GM21390 (cell line): ENCODE measurements around the gene LILRA5.
"Not testable (repeated sequence)": the region's sequence is repeated elsewhere in the genome, so short reads cannot be mapped to it uniquely, and the experiment has no call there.

Experiments used
- ATAC-seq: cut with Tn5 transposase; IDR thresholded peaks from one replicate; pipeline ENCODE4 v1.9.1; 2021; ENCODE audit not compliant: unreplicated experiment

LILRA5 gene

GRCh38 chr19:54307389-54308020 is 5.5 kb downstream of the LILRA5 start:
- ATAC-seq = no peak

- ATAC-seq = no peak
These were observed 7.8 kb downstream of the LILRA5 start for GRCh38 chr19:54305141-54305540.

DNA sequence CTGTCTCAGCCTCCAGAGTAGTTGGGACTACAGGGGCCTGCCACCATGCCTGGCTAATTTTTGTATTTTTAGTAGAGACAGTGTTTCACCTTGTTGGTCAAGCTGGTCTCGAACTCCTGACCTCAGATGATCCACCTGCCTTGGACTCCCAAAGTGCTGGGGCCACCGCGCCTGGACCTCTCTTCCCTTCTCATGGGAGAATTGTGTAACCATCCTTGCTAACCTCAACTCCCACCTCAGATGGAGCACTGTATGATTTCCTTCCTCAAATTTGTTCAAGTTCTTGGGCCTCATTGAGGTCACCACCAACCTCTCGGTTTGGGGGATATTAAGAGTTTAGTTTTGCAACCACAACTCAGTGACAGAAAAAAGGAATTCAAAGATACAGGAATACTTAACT is 10.7 kb downstream of the LILRA5 start:
- no peak for ATAC-seq

DNA sequence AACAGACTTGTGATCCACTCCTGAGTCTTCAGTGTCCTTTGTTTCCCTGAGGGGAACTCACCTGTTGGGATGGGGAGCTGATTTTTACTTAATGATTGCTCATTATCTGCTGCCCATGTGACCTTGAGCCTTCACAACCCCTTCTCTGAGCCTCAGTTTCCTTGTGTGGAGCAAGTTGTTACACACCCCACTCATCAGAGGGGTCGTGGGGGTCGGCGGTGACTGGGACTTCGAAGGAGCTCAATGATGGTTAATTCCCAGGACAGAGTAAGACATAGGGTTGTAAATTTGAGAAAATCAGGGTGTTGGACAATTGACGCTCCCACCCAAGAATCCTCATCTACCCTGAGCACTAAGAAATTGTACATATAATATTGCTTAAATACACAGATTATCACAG is 13.5 kb downstream of the LILRA5 start:
- ATAC-seq = no peak

DNA sequence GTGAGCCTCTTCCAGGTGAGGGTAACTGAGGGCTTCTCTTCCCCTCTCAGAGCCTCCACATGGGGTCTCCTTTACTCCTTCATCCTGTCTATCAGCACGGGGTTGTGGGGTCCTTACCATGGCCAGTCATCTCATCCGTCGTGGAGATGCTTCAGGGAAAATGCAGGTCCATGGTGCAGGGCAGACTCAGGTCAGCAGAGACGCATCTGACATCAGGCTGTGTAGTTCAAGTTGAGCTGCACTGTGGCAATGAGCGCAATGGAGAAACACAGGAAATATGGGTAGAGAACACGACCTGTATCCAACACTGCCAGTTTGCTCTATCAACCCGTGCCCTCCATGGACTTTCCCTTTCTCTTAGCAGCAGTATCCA is 13.9 kb downstream of the LILRA5 start:
- no peak for ATAC-seq

DNA sequence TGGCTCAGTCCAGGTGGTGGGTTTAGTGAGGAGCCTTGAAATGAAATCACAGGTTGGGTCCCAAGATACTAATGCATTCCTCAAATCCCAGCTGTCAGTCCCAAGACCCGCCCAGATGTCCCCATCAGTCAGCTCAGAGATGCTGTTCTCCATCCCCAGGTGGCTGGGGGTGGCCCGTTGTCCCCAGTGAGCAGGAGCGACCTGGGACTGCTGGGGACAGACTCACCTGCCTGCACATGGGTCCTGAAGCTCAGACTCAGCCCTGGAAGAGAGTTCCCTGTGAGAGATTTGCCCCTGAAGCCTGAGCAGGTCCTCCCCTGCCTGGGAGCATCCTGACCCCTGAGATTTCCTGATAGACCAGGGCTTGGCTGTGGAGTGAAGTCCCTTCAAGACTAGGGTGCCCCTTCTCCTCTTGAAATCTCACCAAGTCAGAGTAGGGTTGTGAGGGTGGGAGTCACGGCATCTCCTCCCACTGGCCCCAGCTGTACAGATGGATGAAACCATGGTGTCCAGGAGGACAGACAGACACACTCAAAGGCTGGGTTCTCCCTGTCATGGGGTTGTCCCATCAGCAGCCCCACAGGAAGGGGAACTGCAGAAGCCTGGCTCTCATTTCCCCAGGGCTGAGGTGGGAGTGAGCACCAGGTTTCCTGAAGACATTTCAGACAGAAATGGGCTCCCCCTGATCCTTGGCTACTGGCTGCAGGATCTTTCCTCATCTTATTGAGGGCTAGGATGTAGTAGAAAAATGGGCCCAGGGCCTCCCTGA is 14.4 kb downstream of the LILRA5 start:
- no peak for ATAC-seq

DNA sequence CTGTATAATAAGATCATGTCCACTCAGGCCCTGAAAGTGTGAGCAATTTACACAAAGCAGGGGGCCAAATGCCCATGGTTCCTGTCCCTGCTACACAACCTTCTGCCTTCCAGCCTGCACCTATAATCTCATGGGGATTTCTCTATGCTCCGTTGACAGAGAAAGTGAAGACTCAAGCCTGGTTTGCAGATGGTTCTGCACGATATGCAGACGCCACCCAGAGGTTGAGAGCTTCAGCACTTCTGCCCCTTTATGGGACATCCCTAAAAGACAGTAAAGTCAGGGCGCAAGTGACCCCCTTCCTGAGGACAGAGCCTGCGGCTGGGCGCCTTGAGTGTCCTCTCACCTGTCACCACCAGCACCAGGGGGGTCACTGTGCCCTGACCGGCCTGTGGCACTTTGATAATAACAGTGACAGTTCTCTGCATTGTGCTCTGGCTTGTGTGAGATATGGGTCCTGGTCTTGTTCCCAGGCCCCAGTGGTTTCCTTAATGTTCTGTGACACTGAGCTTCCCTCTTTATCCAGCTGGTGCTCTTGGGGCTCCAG is 15.1 kb downstream of the LILRA5 start:
- ATAC-seq = no peak

- no peak for ATAC-seq
These were observed 18.4 kb downstream of the LILRA5 start for GRCh38 chr19:54294539-54294938.

DNA sequence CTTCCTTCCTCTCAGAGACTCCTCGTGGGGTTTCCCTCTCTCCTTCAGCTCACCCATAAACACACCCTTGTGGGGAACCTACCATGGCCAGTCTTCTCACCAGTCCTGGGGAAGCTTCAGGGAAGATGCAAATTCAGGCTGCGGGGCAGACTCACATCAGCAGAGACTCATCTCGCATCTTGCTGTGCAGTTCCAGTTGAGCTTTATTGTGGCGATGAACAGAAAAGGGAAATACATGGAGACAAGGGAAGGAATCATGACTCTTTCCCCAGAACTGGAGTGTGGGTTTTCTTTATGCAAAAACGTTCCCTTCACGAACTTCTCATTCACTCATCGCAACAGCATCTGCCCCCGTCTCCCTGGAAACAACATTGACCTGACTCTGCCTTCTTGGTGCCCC is 23.8 kb downstream of the LILRA5 start:
- not testable (repeated sequence) for ATAC-seq

DNA sequence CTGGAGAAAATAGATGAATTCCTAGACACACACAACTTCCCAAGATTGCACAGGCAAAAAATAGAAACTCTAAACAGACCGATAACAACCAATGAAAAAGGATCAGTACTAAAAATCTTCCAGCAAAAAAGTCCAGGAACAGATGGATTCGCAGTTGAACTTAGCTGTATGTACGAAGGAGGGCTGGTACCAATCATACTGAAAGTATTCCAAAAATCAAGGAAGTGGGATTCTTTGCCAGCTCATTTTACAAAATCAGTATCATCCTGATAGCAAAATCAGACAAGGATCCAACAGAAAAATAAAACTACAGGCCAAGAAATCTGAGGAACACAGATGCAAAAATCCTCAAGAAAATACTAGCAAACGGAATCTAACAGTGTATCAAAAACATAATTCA is 25.5 kb downstream of the LILRA5 start:
- ATAC-seq = no peak

- not testable (repeated sequence) for ATAC-seq
These were observed 26.7 kb downstream of the LILRA5 start for GRCh38 chr19:54286283-54286682.

DNA sequence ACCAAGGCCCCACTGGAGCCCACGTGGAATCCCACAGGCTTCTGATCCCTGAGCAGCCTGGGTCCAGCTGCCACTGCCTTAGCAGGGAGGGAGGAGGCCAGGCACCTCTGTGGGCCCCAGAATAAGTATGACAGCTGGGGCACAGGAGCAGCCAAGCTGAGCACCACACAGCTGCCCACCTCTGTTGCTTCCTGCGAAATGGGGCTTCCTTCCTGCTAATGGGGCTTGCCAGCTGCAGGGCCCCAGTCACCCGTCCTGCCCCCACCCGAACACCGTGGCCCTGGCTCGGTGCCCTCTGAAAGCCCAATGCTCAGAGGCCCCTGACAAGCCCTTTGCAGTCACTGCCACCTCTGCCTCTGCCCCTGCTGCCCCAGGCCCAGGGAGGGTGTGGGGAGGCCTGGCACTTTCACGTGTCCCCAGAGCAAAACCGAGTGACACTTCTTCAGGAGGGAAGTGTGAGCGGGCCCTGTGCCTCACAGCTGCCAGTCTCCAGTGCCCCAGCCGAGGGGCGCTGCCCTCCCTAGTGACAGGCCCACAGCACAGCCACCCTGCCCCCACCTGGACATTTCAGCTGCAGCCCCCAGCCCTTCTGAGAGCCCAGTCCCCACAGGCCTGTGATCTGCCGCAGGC is 27.4 kb downstream of the LILRA5 start:
- not testable (repeated sequence) for ATAC-seq

DNA sequence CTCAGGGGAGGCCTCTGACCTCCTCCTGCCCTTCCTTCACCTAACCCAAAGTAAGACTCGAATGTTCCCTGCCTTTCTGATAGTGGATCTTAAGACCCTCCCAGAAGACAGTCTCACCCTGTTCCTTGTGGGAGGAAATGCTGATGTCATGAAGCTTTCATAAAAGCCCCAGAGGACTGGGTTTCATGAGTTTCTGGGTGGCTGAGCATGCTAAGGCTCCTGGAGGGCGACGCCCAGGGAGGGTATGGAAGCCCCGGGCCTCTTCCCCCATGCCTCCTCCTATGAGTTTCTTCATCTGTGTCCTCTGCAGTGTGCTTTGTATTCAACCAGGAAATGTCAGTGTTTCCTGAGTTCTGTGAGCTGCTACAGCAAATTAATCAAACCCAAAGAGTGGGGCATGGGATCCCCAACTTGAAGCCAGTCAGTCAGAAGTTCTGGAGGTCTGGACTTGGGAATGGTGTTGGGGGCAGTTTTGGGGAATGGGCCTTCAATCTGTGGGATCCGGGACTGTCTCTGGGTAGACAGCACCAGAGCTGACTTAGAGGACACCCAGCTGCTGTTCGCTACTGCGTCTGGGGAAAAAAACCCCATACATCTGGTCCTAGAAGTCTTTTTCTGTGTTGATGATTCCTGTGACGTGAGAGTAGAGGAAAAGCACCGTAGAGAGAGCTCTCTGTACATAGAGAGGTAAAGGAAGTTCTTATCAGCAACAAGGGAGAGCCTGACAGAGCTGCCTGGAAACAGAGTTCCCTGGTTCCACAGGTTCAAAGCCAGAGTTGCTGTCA is 30.1 kb downstream of the LILRA5 start:
- ATAC-seq = no peak

GRCh38 chr19:54281729-54282075 is 31.3 kb downstream of the LILRA5 start:
- not testable (repeated sequence) for ATAC-seq

DNA sequence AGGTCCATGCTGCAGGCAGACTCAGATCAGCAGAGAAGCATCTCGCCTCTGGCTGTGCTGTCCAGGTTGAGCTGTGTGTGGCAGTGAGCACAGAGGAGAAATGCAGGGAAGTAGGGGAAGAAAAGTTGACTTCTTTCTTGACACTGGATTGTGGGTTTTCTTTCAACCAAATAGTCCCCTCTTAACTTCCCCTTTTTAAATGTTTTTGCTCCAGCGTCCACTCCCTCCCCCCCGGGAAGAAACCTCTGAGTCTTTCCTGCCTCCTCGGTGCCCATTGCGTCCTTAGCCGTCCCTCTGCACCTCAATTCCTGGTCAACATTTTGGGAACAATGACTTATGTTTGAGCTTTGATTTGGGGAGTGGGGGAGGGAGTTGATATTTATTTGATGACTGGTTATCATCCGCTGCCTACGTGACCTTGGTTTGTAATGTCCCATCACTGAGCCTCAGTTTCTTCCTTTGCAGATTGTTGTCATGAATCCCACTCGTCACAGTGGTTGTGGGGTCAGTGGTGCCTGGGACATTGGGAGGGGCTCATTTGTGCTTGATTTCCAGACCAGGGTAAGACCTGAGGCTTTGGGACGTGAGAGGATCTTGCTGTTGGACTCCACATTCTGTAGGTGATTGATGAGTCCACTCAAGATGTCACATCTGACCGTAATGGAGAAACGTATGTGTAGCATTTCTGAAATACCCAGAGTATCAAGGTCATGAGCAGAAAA is 31.8 kb downstream of the LILRA5 start, which contains the start of gene LILRB2:
Gene LILRB2 (minus strand): TSS at position 104 of the 722 bp plus-strand sequence. CDS start 614 bp downstream, outside the sequence.
- no peak for ATAC-seq

DNA sequence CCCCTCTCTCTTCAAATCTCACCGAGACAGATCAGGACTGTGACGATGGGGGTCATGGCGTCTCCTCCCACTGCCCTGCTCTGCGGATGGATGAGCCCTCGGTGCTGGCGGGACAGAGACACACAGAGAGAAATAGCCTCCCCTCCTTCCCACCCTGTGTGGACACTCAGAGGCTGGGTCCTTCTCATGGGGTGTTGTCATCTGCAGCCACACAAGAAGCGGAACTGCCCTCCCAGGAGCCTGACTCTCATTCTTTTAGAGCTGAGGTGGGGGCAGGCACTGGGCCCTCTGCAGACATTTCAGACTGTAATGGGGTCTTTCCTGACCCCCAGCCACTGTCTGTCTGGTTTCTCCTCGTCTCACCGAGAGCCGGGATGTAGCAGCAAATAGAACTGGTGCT is 32.5 kb downstream of the LILRA5 start:
- not testable (repeated sequence) for ATAC-seq

GRCh38 chr19:54280025-54280424 is 32.9 kb downstream of the LILRA5 start:
- ATAC-seq = not testable (repeated sequence)

DNA sequence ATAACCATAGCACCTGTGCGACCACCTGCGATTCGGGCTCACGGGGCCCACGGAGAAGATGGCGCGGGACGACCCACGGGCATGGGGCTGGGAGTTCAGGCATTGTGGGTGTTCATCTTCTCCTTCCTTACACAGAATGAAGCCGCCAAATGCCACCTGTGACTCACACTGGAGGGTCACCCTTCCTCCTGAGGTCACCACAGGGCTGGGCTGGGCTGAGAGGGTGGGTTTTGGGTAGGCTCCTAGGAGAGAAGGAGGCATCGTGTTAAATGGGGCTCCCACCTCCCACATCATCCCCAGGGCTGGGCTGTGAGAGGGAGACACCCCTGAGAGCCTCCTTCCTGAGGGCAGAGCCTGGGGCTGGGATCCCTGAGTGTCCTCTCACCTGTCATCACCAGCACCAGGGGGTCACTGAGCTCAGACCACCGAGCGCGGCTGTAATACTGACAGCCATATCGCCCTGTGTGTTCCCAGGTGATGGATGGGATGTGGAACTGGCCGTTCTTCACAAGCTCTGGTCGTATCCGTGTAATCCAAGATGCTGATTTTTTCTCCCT is 33.5 kb downstream of the LILRA5 start:
- ATAC-seq = no peak

DNA sequence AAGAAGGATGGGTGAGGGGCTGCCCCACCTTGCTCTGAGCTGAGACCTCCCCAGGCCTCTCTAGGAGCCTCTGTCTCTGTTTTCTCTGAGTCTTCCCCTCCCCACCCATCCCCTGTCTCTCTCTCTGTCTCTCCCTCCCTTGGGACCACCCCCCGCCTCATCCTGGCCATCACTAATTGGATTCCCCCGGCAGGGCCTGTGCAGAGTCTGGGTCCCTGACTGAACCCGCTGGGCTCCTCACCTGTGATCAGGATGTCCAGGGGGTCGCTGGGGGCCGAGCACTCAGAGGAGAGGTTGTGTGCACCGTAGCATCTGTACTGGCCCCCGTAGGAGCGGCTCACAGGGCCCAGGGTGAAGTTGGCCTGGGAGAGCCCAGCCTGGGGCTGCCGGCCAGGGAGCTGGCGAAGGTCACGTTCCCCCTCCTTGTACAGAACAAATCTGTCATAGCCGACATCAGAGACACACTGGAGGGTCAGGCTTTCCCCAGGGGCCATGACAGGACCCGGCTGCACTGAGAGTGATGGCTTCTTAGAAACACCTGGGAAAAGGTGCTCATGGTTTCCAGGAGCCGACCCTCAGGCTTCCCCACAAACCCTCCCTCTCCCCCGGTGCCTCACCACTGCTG is 34.3 kb downstream of the LILRA5 start:
- ATAC-seq = not testable (repeated sequence)

DNA sequence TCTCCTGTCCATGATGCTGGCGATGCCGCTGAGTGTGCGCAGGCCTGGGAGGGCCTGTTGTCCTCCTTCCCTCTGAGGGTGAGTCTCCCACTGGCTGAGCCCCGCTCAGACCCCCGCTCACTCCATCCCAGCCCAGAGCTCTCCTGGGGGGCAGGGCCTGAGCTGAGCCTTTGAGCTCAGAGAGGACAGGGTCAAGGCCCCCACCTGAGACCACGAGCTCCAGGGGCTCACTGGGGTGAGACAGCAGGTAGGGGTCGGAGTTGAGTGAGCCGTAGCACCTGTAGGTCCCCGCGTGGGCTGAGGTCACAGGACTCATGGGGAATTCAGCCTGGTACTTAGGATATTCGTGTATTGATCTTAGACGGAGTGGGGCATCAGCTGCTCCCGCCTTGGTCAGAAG is 34.9 kb downstream of the LILRA5 start:
- not testable (repeated sequence) for ATAC-seq
